DND-41 (cell line): ENCODE measurements around the gene CENPO.
"Not testable (repeated sequence)": the region's sequence is repeated elsewhere in the genome, so short reads cannot be mapped to it uniquely, and the experiment has no call there.

Source experiments
- ATAC-seq: fragments of 200-7000 bp; cut with Tn5 transposase; 3 replicates; pipeline ENCODE4 v1.9.1; 2021; ENCODE audit warnings: low read depth; ENCODE audit not compliant: insufficient read depth
- DNase-seq: peaks from one replicate; pipeline ENCODE4 v3.0.0-alpha.2; 2020
- H2AFZ ChIP-seq: 2 replicates; pipeline ENCODE4 v1.6.0; 2012; ENCODE audit warnings: low read depth, low read length
- H3K27ac ChIP-seq: 2 replicates; pipeline ENCODE4 v1.5.1; 2012; ENCODE audit warnings: low read length, inconsistent platforms
- H3K27me3 ChIP-seq: fragments of 200-600 bp; sonication (generic); 2 replicates; pipeline ENCODE4 v1.6.0; 2012; ENCODE audit warnings: low read length, mild to moderate bottlenecking, inconsistent platforms; ENCODE audit not compliant: insufficient read depth, poor library complexity
- H3K36me3 ChIP-seq: 2 replicates; pipeline ENCODE4 v1.5.1; 2012; ENCODE audit warnings: low read length, inconsistent platforms; ENCODE audit not compliant: insufficient read depth
- H3K4me1 ChIP-seq: 2 replicates; pipeline ENCODE4 v1.5.1; 2012; ENCODE audit warnings: mild to moderate bottlenecking, low read length; ENCODE audit not compliant: insufficient read depth
- H3K4me2 ChIP-seq: 2 replicates; pipeline ENCODE4 v1.6.0; 2012; ENCODE audit warnings: mild to moderate bottlenecking, moderate library complexity, low read length, inconsistent platforms; ENCODE audit not compliant: insufficient read depth
- H3K4me3 ChIP-seq, 2 experiments: fragments of 200-600 bp in 1 of 2; shearing (Covaris generic) in 1 of 2; 2 replicates each; pipeline ENCODE4 v1.5.1; 2012 to 2016; ENCODE audit warnings: inconsistent platforms in 2 of 2, low read length in 2 of 2, mild to moderate bottlenecking in 2 of 2, low read depth in 1 of 2, moderate library complexity in 1 of 2
- H3K79me2 ChIP-seq: 2 replicates; pipeline ENCODE4 v1.6.0; 2012; ENCODE audit warnings: low read length, inconsistent platforms; ENCODE audit not compliant: insufficient read depth
- H3K9ac ChIP-seq: 2 replicates; pipeline ENCODE4 v1.6.0; 2012; ENCODE audit warnings: low read depth, mild to moderate bottlenecking, inconsistent platforms, low read length, moderate library complexity
- H3K9me3 ChIP-seq: 2 replicates; pipeline ENCODE4 v1.5.1; 2012; ENCODE audit warnings: low read length, moderate library complexity, mild to moderate bottlenecking, inconsistent platforms; ENCODE audit not compliant: insufficient read depth, severe bottlenecking
- H4K20me1 ChIP-seq: 2 replicates; pipeline ENCODE4 v1.6.0; 2012; ENCODE audit warnings: low read length; ENCODE audit not compliant: insufficient read depth
- CTCF ChIP-seq: IDR thresholded peaks from 2 replicates; pipeline ENCODE4 v1.5.1; 2012; ENCODE audit warnings: borderline replicate concordance, low read length, moderate library complexity, mild to moderate bottlenecking; ENCODE audit not compliant: poor library complexity, severe bottlenecking; ENCODE audit errors: extremely low read depth
- EZH2 ChIP-seq: IDR thresholded peaks from 3 replicates; pipeline ENCODE4 v1.6.1; 2012; ENCODE audit warnings: borderline replicate concordance, low read depth, mild to moderate bottlenecking, moderate library complexity, low read length, inconsistent platforms; ENCODE audit not compliant: severe bottlenecking

Gene CENPO

GRCh38 chr2:24832931-24833701 is 39.9 kb downstream of the CENPO start:
- Histone ChIP-seq H3K79me2 (no peaks in the 10 kb centered on the region), H3K27ac (peak overlapping the region; percentile 20; the same call in 1 of the 2 replicates), H3K4me3 (no peak overlapping the region), H3K9ac (no peak overlapping the region), H3K27me3 (no peaks in the 10 kb centered on the region), H3K4me1 (no peaks in the 10 kb centered on the region), H3K9me3 (no peaks in the 10 kb centered on the region), H3K4me2 (no peak overlapping the region), H2AFZ (no peak overlapping the region), H4K20me1 (peaks cover 7% of the 10 kb centered on the region; the same call in 1 of the 2 replicates), H3K36me3 (peaks cover 65% of the 10 kb centered on the region)
- ATAC-seq (no peak), DNase-seq (no peak)
- TF ChIP-seq EZH2 = no peak
- TF ChIP-seq CTCF = no peak

GRCh38 chr2:24833821-24834732 is 40.9 kb downstream of the CENPO start:
- DNase-seq = no peak
- Histone ChIP-seq H3K4me2 (no peak overlapping the region), H3K36me3 (peaks cover 71% of the 10 kb centered on the region), H3K79me2 (no peaks in the 10 kb centered on the region), H4K20me1 (peaks cover 7% of the 10 kb centered on the region; the same call in 1 of the 2 replicates), H3K4me1 (no peaks in the 10 kb centered on the region), H3K27me3 (no peaks in the 10 kb centered on the region), H3K27ac (no peak overlapping the region), H3K9ac (no peak overlapping the region), H2AFZ (no peak overlapping the region), H3K9me3 (no peaks in the 10 kb centered on the region), H3K4me3 (no peak overlapping the region)
- ATAC-seq = no peak
- TF ChIP-seq EZH2 (no peak), CTCF (no peak)

- TF ChIP-seq CTCF (no peak), EZH2 (no peak)
- Histone ChIP-seq H3K4me3 (no peak overlapping the region), H3K9ac (no peak overlapping the region), H3K4me1 (no peaks in the 10 kb centered on the region), H2AFZ (no peak overlapping the region), H4K20me1 (peaks cover 7% of the 10 kb centered on the region; the same call in 1 of the 2 replicates), H3K79me2 (no peaks in the 10 kb centered on the region), H3K9me3 (no peaks in the 10 kb centered on the region), H3K27me3 (no peaks in the 10 kb centered on the region), H3K36me3 (peaks cover 78% of the 10 kb centered on the region), H3K4me2 (no peak overlapping the region), H3K27ac (no peak overlapping the region)
- no peak for ATAC-seq
- DNase-seq = no peak
Observed at GRCh38 chr2:24834733-24835395, 41.6 kb downstream of the CENPO start.

DNA sequence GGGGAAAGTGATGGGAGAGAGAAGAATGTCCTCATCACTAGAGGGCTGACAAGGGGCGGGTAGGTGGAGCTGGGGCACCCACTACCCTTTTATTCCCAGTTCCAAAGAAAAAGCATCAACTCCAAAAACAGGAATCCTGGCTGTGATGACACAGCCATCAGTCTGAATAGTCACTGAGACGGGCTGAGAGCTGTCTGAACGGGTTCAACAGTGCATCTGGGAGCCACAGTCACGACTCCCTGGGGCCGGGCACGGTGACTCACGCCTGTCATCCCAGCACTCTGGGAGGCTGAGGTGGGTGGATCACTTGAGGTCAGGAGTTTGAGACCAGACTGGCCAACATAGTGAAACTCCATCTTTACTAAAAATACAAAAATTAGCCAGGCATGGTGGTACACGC is 42.2 kb downstream of the CENPO start:
- H4K20me1 ChIP-seq, H3K79me2 ChIP-seq, H3K9me3 ChIP-seq, H3K9ac ChIP-seq, H3K4me3 ChIP-seq, ATAC-seq, H2AFZ ChIP-seq, H3K4me1 ChIP-seq, H3K27me3 ChIP-seq, H3K4me2 ChIP-seq, H3K27ac ChIP-seq, DNase-seq: not testable (repeated sequence)
- peaks cover 81% of the 10 kb centered on the region for H3K36me3 ChIP-seq
